ENCODE results near the gene POU2AF3. TPM values are rescaled to one million over a fixed set of nuclear protein-coding genes. Genes with fewer than 3 reads are reported as not detected.

The POU2AF3 gene
- total and polyA plus RNA-seq, 2 donors from 2014 or later: 4.3 to 4.9 TPM

DNA sequence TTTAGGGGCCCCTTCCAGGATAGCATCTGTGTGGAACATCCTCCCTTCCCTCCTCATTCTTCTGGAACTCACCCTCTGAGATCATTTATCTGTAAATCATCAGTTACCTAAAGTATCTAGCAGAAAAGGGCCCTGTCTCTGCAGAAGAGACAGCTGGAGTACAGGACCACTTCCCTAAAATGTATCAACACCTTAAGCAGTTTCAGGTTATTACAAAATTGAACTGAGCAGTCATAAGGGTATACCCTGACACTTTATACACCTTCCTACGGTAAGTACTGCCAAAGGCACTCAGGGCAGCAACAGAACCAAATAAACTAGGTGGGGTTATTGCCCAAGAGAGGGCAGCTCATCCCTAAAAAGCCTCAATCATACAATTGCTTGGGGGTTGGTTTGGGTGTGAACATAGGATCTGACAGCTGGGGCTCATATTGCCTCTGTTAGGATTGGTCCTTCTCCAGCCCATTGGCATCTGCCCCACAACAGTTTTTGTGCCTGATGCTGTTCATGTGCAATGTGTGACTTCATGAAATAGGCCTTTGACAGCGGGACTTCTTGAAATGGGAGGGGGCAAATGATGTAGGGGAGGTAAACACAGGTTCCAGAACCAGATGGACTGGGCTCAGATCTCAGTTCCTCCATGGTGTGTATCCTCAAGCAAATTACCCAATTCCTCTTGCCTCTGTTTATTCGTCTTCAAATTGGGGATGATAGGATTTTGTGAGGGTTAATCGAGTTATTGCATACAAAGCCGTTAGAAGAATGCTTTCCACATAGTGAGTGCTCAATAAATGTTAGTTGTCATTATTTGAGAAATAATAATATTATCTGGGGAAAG lies 2.9 kb downstream of the POU2AF3 start:
- H3K4me3 ChIP-seq (ENCODE audit: low read length in 3 of 3): no peak overlapping the region
- no peaks in the 10 kb centered on the region for H3K27me3 ChIP-seq (ENCODE audit: control insufficient read depth, insufficient read depth, low read length)
- peaks cover 0 to 2% (median 0%) of the 10 kb centered on the region in 3 donors for H3K4me1 ChIP-seq (ENCODE audit: control insufficient read depth in 2 of 3, insufficient read depth in 2 of 3, low read depth in 1 of 3, low read length in 3 of 3)
- FAIRE-seq (no peak), DNase-seq (no peak)
- no peaks in the 10 kb centered on the region for H3K36me3 ChIP-seq (ENCODE audit: control insufficient read depth in 2 of 3, insufficient read depth in 3 of 3, low read length in 3 of 3)
- no peaks in the 10 kb centered on the region for H3K9me3 ChIP-seq (ENCODE audit: control insufficient read depth in 2 of 3, insufficient read depth in 1 of 3, low read length in 3 of 3)
- H3K27ac ChIP-seq (ENCODE audit: low read depth in 2 of 2, low read length in 2 of 2): no peak overlapping the region
- H3K9ac ChIP-seq (ENCODE audit: low read length in 3 of 3): no peak overlapping the region
- intact Hi-C loops (cut with DNase I): loop anchor here (10.0 kb wide), 1 partner anchor 1166 kb away; no protein-coding TSS in a partner anchor
- TF ChIP-seq, protein P1, sequence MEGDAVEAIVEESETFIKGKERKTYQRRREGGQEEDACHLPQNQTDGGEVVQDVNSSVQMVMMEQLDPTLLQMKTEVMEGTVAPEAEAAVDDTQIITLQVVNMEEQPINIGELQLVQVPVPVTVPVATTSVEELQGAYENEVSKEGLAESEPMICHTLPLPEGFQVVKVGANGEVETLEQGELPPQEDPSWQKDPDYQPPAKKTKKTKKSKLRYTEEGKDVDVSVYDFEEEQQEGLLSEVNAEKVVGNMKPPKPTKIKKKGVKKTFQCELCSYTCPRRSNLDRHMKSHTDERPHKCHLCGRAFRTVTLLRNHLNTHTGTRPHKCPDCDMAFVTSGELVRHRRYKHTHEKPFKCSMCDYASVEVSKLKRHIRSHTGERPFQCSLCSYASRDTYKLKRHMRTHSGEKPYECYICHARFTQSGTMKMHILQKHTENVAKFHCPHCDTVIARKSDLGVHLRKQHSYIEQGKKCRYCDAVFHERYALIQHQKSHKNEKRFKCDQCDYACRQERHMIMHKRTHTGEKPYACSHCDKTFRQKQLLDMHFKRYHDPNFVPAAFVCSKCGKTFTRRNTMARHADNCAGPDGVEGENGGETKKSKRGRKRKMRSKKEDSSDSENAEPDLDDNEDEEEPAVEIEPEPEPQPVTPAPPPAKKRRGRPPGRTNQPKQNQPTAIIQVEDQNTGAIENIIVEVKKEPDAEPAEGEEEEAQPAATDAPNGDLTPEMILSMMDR (IDR thresholded peaks at IDR 0.05; ENCODE audit: borderline replicate concordance, extremely low read depth, insufficient read depth): no peak

DNA sequence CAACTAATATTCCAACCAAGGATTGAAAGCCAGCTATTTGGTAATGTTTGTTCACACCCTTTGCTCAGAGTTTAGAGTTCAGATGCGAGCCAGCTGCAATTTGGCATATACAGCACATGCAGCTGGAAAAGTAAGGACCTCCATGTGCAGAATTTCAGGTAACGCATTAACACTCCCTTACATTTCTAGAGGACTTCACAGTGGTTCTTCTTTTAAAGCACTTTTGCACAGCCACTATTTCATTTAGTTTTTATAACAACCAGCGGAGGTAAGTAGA lies 3.4 kb downstream of the POU2AF3 start:
- H3K4me3 ChIP-seq (ENCODE audit: low read length in 3 of 3): no peak overlapping the region
- intact Hi-C loops (cut with DNase I): loop anchor here (10.0 kb wide), 1 partner anchor 1167 kb away; no protein-coding TSS in a partner anchor
- no peak overlapping the region for H3K9ac ChIP-seq (ENCODE audit: low read length in 3 of 3)
- no peaks in the 10 kb centered on the region for H3K36me3 ChIP-seq (ENCODE audit: control insufficient read depth in 2 of 3, insufficient read depth in 3 of 3, low read length in 3 of 3)
- TF ChIP-seq, protein P1 (IDR thresholded peaks at IDR 0.05; ENCODE audit: borderline replicate concordance, extremely low read depth, insufficient read depth): no peak
- no peaks in the 10 kb centered on the region for H3K27me3 ChIP-seq (ENCODE audit: control insufficient read depth, insufficient read depth, low read length)
- H3K4me1 ChIP-seq (ENCODE audit: control insufficient read depth in 2 of 3, insufficient read depth in 2 of 3, low read depth in 1 of 3, low read length in 3 of 3): peaks cover 0 to 2% (median 0%) of the 10 kb centered on the region in 3 donors
- H3K9me3 ChIP-seq (ENCODE audit: control insufficient read depth in 2 of 3, insufficient read depth in 1 of 3, low read length in 3 of 3): no peaks in the 10 kb centered on the region
- no peak for DNase-seq
- no peak for FAIRE-seq
- no peak overlapping the region for H3K27ac ChIP-seq (ENCODE audit: low read depth in 2 of 2, low read length in 2 of 2)

DNA sequence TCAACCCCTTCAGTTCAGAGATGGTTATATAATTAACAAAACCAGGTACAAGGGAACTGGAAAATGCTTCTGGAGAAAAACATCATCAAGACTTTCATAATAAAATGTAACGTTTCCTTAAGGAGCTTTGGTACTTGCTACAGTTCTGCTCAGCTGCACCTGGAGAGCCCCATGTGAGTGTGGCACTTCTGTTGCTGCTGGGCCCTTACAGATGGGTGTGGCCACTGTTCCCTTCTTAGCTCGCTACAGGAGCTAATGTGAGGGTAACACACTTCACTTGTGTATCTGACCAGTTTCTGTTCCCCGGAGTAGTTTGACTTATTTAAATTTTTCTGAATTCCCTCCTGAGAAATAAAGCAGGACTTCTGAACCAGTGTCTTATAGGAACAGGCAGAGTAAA lies 4.0 kb downstream of the POU2AF3 start:
- H3K9me3 ChIP-seq (ENCODE audit: control insufficient read depth in 2 of 3, insufficient read depth in 1 of 3, low read length in 3 of 3): no peaks in the 10 kb centered on the region
- H3K4me3 ChIP-seq (ENCODE audit: low read length in 3 of 3): no peak overlapping the region
- peaks cover 0 to 2% (median 0%) of the 10 kb centered on the region in 3 donors for H3K4me1 ChIP-seq (ENCODE audit: control insufficient read depth in 2 of 3, insufficient read depth in 2 of 3, low read depth in 1 of 3, low read length in 3 of 3)
- no peaks in the 10 kb centered on the region for H3K36me3 ChIP-seq (ENCODE audit: control insufficient read depth in 2 of 3, insufficient read depth in 3 of 3, low read length in 3 of 3)
- DNase-seq (no peak), FAIRE-seq (no peak)
- TF ChIP-seq, protein P1 (IDR thresholded peaks at IDR 0.05; ENCODE audit: borderline replicate concordance, extremely low read depth, insufficient read depth): no peak
- intact Hi-C loops (cut with DNase I): loop anchor here (10.0 kb wide), 1 partner anchor 1167 kb away; no protein-coding TSS in a partner anchor
- peak overlapping the region; percentile 0 to 62 for H3K27ac ChIP-seq (ENCODE audit: low read depth in 2 of 2, low read length in 2 of 2)
- no peak overlapping the region for H3K9ac ChIP-seq (ENCODE audit: low read length in 3 of 3)
- H3K27me3 ChIP-seq (ENCODE audit: control insufficient read depth, insufficient read depth, low read length): no peaks in the 10 kb centered on the region
